ENCODE data around the gene SNTN. TPM values are rescaled to one million over a fixed set of nuclear protein-coding genes. Genes with fewer than 3 reads are reported as not detected.

SNTN gene
- total and polyA plus RNA-seq, 9 of the 15 experiments (the other 6 are each of a cell fraction or from before 2014, with no cell fraction given): not detected

DNA sequence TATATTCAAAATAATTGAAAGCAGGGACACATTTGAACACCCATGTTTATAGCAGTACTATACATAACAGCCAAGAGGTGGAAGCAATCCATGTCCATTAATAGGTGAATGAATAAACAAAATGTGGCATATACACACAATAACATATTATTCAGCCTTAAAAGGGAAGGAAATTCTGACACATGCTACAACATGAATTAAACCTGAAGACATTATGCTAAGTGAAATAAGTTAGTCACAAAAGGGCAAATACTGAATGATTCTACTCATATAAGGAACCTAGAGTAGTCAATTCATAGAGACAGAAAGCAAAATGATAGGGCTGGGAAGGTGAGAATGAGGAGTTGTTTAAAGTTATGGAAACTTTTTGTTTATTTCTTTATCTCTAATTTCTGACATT lies 40.9 kb downstream of the SNTN start (continued):
- TF ChIP-seq, protein P1, sequence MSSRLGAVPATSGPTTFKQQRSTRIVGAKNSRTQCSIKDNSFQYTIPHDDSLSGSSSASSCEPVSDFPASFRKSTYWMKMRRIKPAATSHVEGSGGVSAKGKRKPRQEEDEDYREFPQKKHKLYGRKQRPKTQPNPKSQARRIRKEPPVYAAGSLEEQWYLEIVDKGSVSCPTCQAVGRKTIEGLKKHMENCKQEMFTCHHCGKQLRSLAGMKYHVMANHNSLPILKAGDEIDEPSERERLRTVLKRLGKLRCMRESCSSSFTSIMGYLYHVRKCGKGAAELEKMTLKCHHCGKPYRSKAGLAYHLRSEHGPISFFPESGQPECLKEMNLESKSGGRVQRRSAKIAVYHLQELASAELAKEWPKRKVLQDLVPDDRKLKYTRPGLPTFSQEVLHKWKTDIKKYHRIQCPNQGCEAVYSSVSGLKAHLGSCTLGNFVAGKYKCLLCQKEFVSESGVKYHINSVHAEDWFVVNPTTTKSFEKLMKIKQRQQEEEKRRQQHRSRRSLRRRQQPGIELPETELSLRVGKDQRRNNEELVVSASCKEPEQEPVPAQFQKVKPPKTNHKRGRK (tag; IDR thresholded peaks at IDR 0.05): no peak
- TF ChIP-seq ZNF184 (CRISPR knock-in tag; IDR thresholded peaks at IDR 0.05) (no peak), HCFC1 (IDR thresholded peaks at IDR 0.05; ENCODE audit: low read depth, low read length) (no peak), CBX3 (IDR thresholded peaks at IDR 0.05; ENCODE audit: borderline replicate concordance in 1 of 2, low read length in 2 of 2) (no peak), MIER1 (IDR thresholded peaks at IDR 0.05; ENCODE audit: low read depth) (no peak)

DNA sequence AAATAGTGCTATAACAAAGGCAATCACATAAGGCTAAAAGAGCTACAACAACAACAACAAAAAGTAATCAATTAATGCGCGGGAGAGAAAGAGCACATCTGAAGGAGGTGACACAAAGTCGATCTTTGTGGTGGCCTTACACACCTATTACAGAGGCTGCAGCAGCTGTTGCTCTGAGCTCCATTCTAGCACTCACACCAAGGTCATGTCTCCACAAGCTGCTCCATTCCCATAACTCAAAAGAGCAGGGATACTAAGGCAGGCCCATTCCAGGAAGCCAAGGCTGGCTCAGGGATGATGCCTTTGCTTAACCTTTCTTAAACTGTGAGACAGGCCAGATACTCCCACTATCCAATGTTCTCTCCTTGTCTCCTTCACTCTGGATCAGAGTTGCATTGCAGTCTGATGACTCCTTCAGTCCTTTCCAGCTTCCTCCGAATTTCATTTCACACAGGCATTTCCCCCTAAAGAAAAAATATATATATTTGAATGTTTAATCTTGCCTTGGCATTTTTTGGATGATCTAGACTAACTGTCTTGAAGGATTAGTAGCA lies 52.7 kb downstream of the SNTN start:
- H4K20me1 ChIP-seq (replicated peaks; ENCODE audit: control insufficient read depth, insufficient read depth, low read length): no peaks in the 10 kb centered on the region
- no peak for DNase-seq (ENCODE audit: extremely low read depth in 1 of 4, low spot score in 3 of 4)
- CTCF ChIA-PET (ENCODE audit: low intra/inter-chr PET ratio): no interaction called here
- H3K36me3 ChIP-seq (ENCODE audit: control insufficient read depth, insufficient read depth, low read length): no peaks in the 10 kb centered on the region
- POLR2A ChIA-PET: no interaction called here
- H2AFZ ChIP-seq (ENCODE audit: low read depth, low read length): no peak overlapping the region
- FAIRE-seq: no peak
- H3K27me3 ChIP-seq (ENCODE audit: control insufficient read depth in 2 of 2, insufficient read depth in 2 of 2, low read length in 2 of 2): no peaks in the 10 kb centered on the region
- no peak overlapping the region for H3K4me3 ChIP-seq
- in situ Hi-C loops (cut with MboI): no loop called here
- no peaks in the 10 kb centered on the region for H3K79me2 ChIP-seq (ENCODE audit: control insufficient read depth, insufficient read depth, low read length)
- H3K27ac ChIP-seq (ENCODE audit: extremely low read depth, low read depth, low read length): no peak overlapping the region
- no peak overlapping the region for H3K4me2 ChIP-seq (ENCODE audit: insufficient read depth, low read length)
- BruUV-seq (replicated peaks): no TSS peak
- 0% methylated on average over 3 of the region's 4 CpGs for WGBS (ENCODE audit: insufficient coverage, low coverage, missing lambda C conversion rate)
- no peaks in the 10 kb centered on the region for H3K9me1 ChIP-seq (ENCODE audit: control insufficient read depth, insufficient read depth, low read length)
- H3K4me1 ChIP-seq (replicated peaks in 1 of 2; ENCODE audit: control insufficient read depth in 2 of 2, insufficient read depth in 2 of 2, low read length in 2 of 2): no peaks in the 10 kb centered on the region
- intact Hi-C loops (cut with micrococcal nuclease): no loop called here
- H3K9me3 ChIP-seq (replicated peaks; ENCODE audit: control insufficient read depth, insufficient read depth, low read depth, low read length): no peaks in the 10 kb centered on the region
- no peak for ATAC-seq
- no peak overlapping the region for H3K9ac ChIP-seq (ENCODE audit: insufficient read depth in 1 of 2, low read depth in 2 of 2, low read length in 2 of 2)
- no peak for TF ChIP-seq CEBPG (CRISPR knock-in tag; IDR thresholded peaks at IDR 0.05)
- TF ChIP-seq CEBPG (tag; conservative IDR thresholded peaks at IDR 0.05 in 1 of 2, IDR thresholded peaks at IDR 0.05 in 1 of 2): no peak
- TF ChIP-seq ILK (tag; IDR thresholded peaks at IDR 0.05; ENCODE audit: borderline replicate concordance, low read depth): no peak
- TF ChIP-seq PRMT5 (CRISPR knock-in tag; IDR thresholded peaks at IDR 0.05): no peak
- no peak for TF ChIP-seq ZNF311 (CRISPR knock-in tag; IDR thresholded peaks at IDR 0.05)
- no peak for TF ChIP-seq ZNF3 (CRISPR knock-in tag; IDR thresholded peaks at IDR 0.05)
- TF ChIP-seq FOSL1 (tag; conservative IDR thresholded peaks at IDR 0.05): no peak
- no peak for TF ChIP-seq NONO (IDR thresholded peaks at IDR 0.05; ENCODE audit: low read depth in 2 of 2, low read length in 1 of 2)
- TF ChIP-seq POLR2H (tag; IDR thresholded peaks at IDR 0.05; ENCODE audit: low read depth): no peak
- no peak for TF ChIP-seq SPI1 (IDR thresholded peaks at IDR 0.05; ENCODE audit: borderline replicate concordance, low read depth, low read length)
- TF ChIP-seq, protein P2, sequence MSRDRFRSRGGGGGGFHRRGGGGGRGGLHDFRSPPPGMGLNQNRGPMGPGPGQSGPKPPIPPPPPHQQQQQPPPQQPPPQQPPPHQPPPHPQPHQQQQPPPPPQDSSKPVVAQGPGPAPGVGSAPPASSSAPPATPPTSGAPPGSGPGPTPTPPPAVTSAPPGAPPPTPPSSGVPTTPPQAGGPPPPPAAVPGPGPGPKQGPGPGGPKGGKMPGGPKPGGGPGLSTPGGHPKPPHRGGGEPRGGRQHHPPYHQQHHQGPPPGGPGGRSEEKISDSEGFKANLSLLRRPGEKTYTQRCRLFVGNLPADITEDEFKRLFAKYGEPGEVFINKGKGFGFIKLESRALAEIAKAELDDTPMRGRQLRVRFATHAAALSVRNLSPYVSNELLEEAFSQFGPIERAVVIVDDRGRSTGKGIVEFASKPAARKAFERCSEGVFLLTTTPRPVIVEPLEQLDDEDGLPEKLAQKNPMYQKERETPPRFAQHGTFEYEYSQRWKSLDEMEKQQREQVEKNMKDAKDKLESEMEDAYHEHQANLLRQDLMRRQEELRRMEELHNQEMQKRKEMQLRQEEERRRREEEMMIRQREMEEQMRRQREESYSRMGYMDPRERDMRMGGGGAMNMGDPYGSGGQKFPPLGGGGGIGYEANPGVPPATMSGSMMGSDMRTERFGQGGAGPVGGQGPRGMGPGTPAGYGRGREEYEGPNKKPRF (IDR thresholded peaks at IDR 0.05; ENCODE audit: low read depth, low read length): no peak
- TF ChIP-seq, protein P3, sequence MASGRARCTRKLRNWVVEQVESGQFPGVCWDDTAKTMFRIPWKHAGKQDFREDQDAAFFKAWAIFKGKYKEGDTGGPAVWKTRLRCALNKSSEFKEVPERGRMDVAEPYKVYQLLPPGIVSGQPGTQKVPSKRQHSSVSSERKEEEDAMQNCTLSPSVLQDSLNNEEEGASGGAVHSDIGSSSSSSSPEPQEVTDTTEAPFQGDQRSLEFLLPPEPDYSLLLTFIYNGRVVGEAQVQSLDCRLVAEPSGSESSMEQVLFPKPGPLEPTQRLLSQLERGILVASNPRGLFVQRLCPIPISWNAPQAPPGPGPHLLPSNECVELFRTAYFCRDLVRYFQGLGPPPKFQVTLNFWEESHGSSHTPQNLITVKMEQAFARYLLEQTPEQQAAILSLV (tag; IDR thresholded peaks at IDR 0.05): no peak

Measured in K562 (cell line).